ENCODE results near the gene RPN2.

DNA sequence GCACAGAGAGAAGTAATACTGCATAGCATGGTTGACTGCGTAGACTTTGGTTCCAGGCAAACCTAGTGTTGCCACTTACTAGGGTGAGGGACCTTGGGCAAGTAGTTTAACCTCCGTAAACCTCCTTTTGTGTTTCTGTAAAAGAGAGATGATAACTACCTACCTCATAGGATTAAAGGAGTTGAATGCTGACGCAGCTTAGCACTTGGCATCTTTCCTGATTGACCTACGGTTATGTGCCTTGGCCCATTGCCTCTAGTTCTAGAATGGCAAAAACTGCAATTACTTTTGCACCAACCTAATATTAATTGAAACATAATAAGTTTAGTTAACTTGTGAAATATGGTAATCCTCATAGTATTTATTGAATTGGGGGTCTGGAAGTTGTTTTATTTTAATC is 63.4 kb downstream of the RPN2 start:
- TF ChIP-seq, protein P1, sequence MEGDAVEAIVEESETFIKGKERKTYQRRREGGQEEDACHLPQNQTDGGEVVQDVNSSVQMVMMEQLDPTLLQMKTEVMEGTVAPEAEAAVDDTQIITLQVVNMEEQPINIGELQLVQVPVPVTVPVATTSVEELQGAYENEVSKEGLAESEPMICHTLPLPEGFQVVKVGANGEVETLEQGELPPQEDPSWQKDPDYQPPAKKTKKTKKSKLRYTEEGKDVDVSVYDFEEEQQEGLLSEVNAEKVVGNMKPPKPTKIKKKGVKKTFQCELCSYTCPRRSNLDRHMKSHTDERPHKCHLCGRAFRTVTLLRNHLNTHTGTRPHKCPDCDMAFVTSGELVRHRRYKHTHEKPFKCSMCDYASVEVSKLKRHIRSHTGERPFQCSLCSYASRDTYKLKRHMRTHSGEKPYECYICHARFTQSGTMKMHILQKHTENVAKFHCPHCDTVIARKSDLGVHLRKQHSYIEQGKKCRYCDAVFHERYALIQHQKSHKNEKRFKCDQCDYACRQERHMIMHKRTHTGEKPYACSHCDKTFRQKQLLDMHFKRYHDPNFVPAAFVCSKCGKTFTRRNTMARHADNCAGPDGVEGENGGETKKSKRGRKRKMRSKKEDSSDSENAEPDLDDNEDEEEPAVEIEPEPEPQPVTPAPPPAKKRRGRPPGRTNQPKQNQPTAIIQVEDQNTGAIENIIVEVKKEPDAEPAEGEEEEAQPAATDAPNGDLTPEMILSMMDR (IDR thresholded peaks at IDR 0.05), result no peak
- no peak for TF ChIP-seq POLR2A (IDR thresholded peaks at IDR 0.05)

Measured in heart left ventricle (tissue), 13 donors.